ENCODE data around the gene TP53.

Gene TP53

GRCh38 chr17:7687072-7687907 is at the start of gene TP53 (continued):
- TF ChIP-seq ZNF366 (tag by site-specific recombination; conservative IDR thresholded peaks at IDR 0.05) = peak; percentile 97
- TF ChIP-seq YY2 (tag by site-specific recombination; IDR thresholded peaks at IDR 0.05) = peak; percentile 89
- TF ChIP-seq ZNF37A (tag by site-specific recombination; IDR thresholded peaks at IDR 0.05) = no peak
- peak; percentile 76 for TF ChIP-seq PRDM1 (tag by site-specific recombination; IDR thresholded peaks at IDR 0.05)
- TF ChIP-seq ZBTB11 (tag by site-specific recombination; conservative IDR thresholded peaks at IDR 0.05; ENCODE audit: low read depth) = peak; percentile 45
- TF ChIP-seq ZNF184 (tag by site-specific recombination; IDR thresholded peaks at IDR 0.05) = peak; percentile 10; the same call in 1 of the 2 replicates
- TF ChIP-seq EGR2 (tag by site-specific recombination; IDR thresholded peaks at IDR 0.05; ENCODE audit: low read depth) = no peak
- no peak for TF ChIP-seq SALL2 (tag by site-specific recombination; IDR thresholded peaks at IDR 0.05; ENCODE audit: borderline replicate concordance)
- TF ChIP-seq KLF10 (tag by site-specific recombination; IDR thresholded peaks at IDR 0.05) = 0 out of 2 replicates have a peak, but pooled peaks have one; percentile 19
- no peak for TF ChIP-seq ZBTB21 (tag by site-specific recombination; IDR thresholded peaks at IDR 0.05)
- no peak for TF ChIP-seq ZNF513 (tag by site-specific recombination; IDR thresholded peaks at IDR 0.05)
- TF ChIP-seq RBAK (tag by site-specific recombination; IDR thresholded peaks at IDR 0.05) = no peak
- no peak for TF ChIP-seq SETDB1 (IDR thresholded peaks at IDR 0.05; ENCODE audit: insufficient read length, low read length)
- no peak for TF ChIP-seq MEIS1 (CRISPR knock-in tag; IDR thresholded peaks at IDR 0.05; ENCODE audit: borderline replicate concordance)
- TF ChIP-seq ZNF837 (tag by site-specific recombination; IDR thresholded peaks at IDR 0.05) = no peak
- no peak for TF ChIP-seq ELK4 (IDR thresholded peaks at IDR 0.05; ENCODE audit: borderline replicate concordance, low read depth, low read length)
- no peak for TF ChIP-seq GFI1B (tag by site-specific recombination; IDR thresholded peaks at IDR 0.05)
- TF ChIP-seq ZSCAN30 (tag by site-specific recombination; IDR thresholded peaks at IDR 0.05) = no peak
- TF ChIP-seq IKZF3 (tag by site-specific recombination; IDR thresholded peaks at IDR 0.05) = peak; percentile 87
- no peak for TF ChIP-seq PBX3 (CRISPR knock-in tag; IDR thresholded peaks at IDR 0.05)
- no peak for TF ChIP-seq ZNF621 (tag by site-specific recombination; IDR thresholded peaks at IDR 0.05)
- TF ChIP-seq, protein P1, sequence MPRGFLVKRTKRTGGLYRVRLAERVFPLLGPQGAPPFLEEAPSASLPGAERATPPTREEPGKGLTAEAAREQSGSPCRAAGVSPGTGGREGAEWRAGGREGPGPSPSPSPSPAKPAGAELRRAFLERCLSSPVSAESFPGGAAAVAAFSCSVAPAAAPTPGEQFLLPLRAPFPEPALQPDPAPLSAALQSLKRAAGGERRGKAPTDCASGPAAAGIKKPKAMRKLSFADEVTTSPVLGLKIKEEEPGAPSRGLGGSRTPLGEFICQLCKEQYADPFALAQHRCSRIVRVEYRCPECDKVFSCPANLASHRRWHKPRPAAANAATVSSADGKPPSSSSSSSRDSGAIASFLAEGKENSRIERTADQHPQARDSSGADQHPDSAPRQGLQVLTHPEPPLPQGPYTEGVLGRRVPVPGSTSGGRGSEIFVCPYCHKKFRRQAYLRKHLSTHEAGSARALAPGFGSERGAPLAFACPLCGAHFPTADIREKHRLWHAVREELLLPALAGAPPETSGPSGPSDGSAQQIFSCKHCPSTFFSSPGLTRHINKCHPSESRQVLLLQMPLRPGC (tag by site-specific recombination; IDR thresholded peaks at IDR 0.05) = peak; percentile 67; the same call in 1 of the 2 replicates
- no peak for TF ChIP-seq HOXC10 (CRISPR knock-in tag; IDR thresholded peaks at IDR 0.05)
- no peak for TF ChIP-seq ZNF16 (tag by site-specific recombination; IDR thresholded peaks at IDR 0.05; ENCODE audit: low read depth)
- TF ChIP-seq, protein P2, sequence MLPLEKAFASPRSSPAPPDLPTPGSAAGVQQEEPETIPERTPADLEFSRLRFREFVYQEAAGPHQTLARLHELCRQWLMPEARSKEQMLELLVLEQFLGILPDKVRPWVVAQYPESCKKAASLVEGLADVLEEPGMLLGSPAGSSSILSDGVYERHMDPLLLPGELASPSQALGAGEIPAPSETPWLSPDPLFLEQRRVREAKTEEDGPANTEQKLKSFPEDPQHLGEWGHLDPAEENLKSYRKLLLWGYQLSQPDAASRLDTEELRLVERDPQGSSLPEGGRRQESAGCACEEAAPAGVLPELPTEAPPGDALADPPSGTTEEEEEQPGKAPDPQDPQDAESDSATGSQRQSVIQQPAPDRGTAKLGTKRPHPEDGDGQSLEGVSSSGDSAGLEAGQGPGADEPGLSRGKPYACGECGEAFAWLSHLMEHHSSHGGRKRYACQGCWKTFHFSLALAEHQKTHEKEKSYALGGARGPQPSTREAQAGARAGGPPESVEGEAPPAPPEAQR (tag by site-specific recombination; IDR thresholded peaks at IDR 0.05) = no peak
